ENCODE measurements around the gene FOXD2.

Gene FOXD2

GRCh38 chr1:47431534-47431933, 6.3 kb upstream of the FOXD2 start:
- peak; percentile 27 for DNase-seq (ENCODE audit: low read depth)
- H3K4me3 ChIP-seq (ENCODE audit: low read depth, low read length): no peak overlapping the region
- TF ChIP-seq MYC (IDR thresholded peaks at IDR 0.05; ENCODE audit: low read depth, low read length) (no peak), CTCF (IDR thresholded peaks at IDR 0.05; ENCODE audit: low read depth, low read length) (no peak), POLR2A (IDR thresholded peaks at IDR 0.05; ENCODE audit: extremely low read depth, insufficient read length) (no peak), MAX (IDR thresholded peaks at IDR 0.05; ENCODE audit: low read depth, low read length) (no peak)

GRCh38 chr1:47432071-47433036, 5.5 kb upstream of the FOXD2 start:
- peak; percentile 80 for DNase-seq (ENCODE audit: low read depth)
- TF ChIP-seq MYC (IDR thresholded peaks at IDR 0.05; ENCODE audit: low read depth, low read length) (no peak), POLR2A (IDR thresholded peaks at IDR 0.05; ENCODE audit: extremely low read depth, insufficient read length) (no peak), CTCF (IDR thresholded peaks at IDR 0.05; ENCODE audit: low read depth, low read length) (peak; percentile 86), MAX (IDR thresholded peaks at IDR 0.05; ENCODE audit: low read depth, low read length) (0 out of 2 replicates have a peak, but pooled peaks have one; percentile 12)

GRCh38 chr1:47433037-47433421, 4.8 kb upstream of the FOXD2 start:
- no peak for DNase-seq (ENCODE audit: low read depth)
- no peak overlapping the region for H3K4me3 ChIP-seq (ENCODE audit: low read depth, low read length)
- TF ChIP-seq MAX (IDR thresholded peaks at IDR 0.05; ENCODE audit: low read depth, low read length): no peak
- no peak for TF ChIP-seq MYC (IDR thresholded peaks at IDR 0.05; ENCODE audit: low read depth, low read length)
- no peak for TF ChIP-seq CTCF (IDR thresholded peaks at IDR 0.05; ENCODE audit: low read depth, low read length)
- TF ChIP-seq POLR2A (IDR thresholded peaks at IDR 0.05; ENCODE audit: extremely low read depth, insufficient read length): no peak

More at GRCh38 chr1:47432071-47433036, 5.5 kb upstream of the FOXD2 start:
- no peak overlapping the region for H3K4me3 ChIP-seq (ENCODE audit: low read depth, low read length)

- TF ChIP-seq CTCF (IDR thresholded peaks at IDR 0.05; ENCODE audit: low read depth, low read length) (no peak), MAX (IDR thresholded peaks at IDR 0.05; ENCODE audit: low read depth, low read length) (no peak), POLR2A (IDR thresholded peaks at IDR 0.05; ENCODE audit: extremely low read depth, insufficient read length) (no peak), MYC (IDR thresholded peaks at IDR 0.05; ENCODE audit: low read depth, low read length) (no peak)
- no peak for DNase-seq (ENCODE audit: low read depth)
- H3K4me3 ChIP-seq (ENCODE audit: low read depth, low read length): no peak overlapping the region
These were observed 4.3 kb upstream of the FOXD2 start for GRCh38 chr1:47433477-47434050.

GRCh38 chr1:47434051-47434842, 3.6 kb upstream of the FOXD2 start:
- no peak for TF ChIP-seq MYC (IDR thresholded peaks at IDR 0.05; ENCODE audit: low read depth, low read length)
- no peak for TF ChIP-seq CTCF (IDR thresholded peaks at IDR 0.05; ENCODE audit: low read depth, low read length)
- no peak for TF ChIP-seq MAX (IDR thresholded peaks at IDR 0.05; ENCODE audit: low read depth, low read length)
- TF ChIP-seq POLR2A (IDR thresholded peaks at IDR 0.05; ENCODE audit: extremely low read depth, insufficient read length): no peak
- no peak for DNase-seq (ENCODE audit: low read depth)

More at GRCh38 chr1:47434051-47434842, 3.6 kb upstream of the FOXD2 start:
- no peak overlapping the region for H3K4me3 ChIP-seq (ENCODE audit: low read depth, low read length)

Measured in NB4 (cell line).